ENCODE measurements around the gene PTH2R. TPM values are rescaled to one million over a fixed set of nuclear protein-coding genes. Genes with fewer than 3 reads are reported as not detected.

PTH2R gene
- total and polyA plus RNA-seq, 9 of the 15 experiments (the other 6 are each of a cell fraction or from before 2014, with no cell fraction given), result 2.7 to 8.8 (median 4.2) TPM

DNA sequence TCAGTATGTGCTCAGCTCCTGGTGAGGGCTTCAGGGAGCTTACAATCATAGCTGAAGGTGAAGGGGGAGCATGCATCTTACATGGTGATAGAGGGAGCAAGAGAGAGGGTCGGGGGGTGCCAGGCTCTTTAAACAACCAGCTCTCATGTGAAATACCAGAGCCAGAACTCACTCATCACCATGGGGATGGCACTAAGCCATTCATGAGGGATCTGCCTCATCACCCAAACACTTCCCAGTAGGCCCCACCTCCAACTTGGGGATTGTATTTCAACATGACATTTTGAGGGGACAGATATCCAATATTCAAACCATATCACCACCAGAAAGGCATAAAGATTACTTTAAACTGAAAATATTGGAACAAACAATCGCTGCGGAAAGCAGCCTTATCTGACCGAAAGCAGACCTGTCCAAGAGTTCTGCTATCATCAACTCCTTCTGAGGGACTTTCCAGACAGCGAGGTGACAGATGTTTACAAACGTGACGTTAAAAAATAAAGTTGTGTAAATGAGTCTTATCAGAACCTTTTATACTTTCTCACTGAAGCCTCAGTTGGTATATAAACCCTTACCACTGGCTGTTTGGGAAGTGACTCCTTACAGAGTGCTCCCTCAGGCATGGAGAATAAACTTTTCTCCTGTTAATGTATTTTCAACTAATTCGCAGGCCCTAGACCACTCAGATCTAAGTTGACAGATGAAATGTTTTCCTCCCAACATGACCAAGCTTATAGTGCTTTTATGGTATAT lies 35.5 kb upstream of the PTH2R start (continued):
- TF ChIP-seq GATA2 (CRISPR knock-in tag; IDR thresholded peaks at IDR 0.05) (peak; percentile 65), SMAD4 (CRISPR knock-in tag; conservative IDR thresholded peaks at IDR 0.05) (0 out of 2 replicates have a peak, but pooled peaks have one; percentile 33), EP300 (IDR thresholded peaks at IDR 0.05; ENCODE audit: low read length) (peak; percentile 56; the same call in 1 of the 2 replicates), CSDE1 (IDR thresholded peaks at IDR 0.05) (no peak), NFRKB (IDR thresholded peaks at IDR 0.05; ENCODE audit: low read depth) (no peak), MAFF (IDR thresholded peaks at IDR 0.05; ENCODE audit: low read length) (no peak), HLTF (IDR thresholded peaks at IDR 0.05) (no peak), MEF2A (IDR thresholded peaks at IDR 0.05; ENCODE audit: control insufficient read depth, low read depth, low read length) (no peak), TARDBP (IDR thresholded peaks at IDR 0.05) (no peak), ZBED1 (IDR thresholded peaks at IDR 0.05) (no peak), ZNF77 (CRISPR knock-in tag; IDR thresholded peaks at IDR 0.05) (no peak), NR3C1 (CRISPR knock-in tag; IDR thresholded peaks at IDR 0.05) (no peak), ZNF212 (CRISPR knock-in tag; IDR thresholded peaks at IDR 0.05) (no peak), HIVEP1 (CRISPR knock-in tag; IDR thresholded peaks at IDR 0.05) (no peak), HDAC1 (IDR thresholded peaks at IDR 0.05) (no peak), ZNF133 (CRISPR knock-in tag; IDR thresholded peaks at IDR 0.05) (no peak), ZC3H8 (IDR thresholded peaks at IDR 0.05) (no peak), ZNF408 (CRISPR knock-in tag; IDR thresholded peaks at IDR 0.05; ENCODE audit: low read depth) (no peak), FOSL1 (tag; conservative IDR thresholded peaks at IDR 0.05) (peak; percentile 49), ZNF146 (CRISPR knock-in tag; IDR thresholded peaks at IDR 0.05; ENCODE audit: unreplicated experiment) (no peak), JUND (IDR thresholded peaks at IDR 0.05; ENCODE audit: borderline replicate concordance, low read depth, low read length) (0 out of 2 replicates have a peak, but pooled peaks have one; percentile 2), JUND (tag; IDR thresholded peaks at IDR 0.05; ENCODE audit: borderline replicate concordance, low read depth, low read length) (peak; percentile 19; the same call in 1 of the 3 replicates), GATAD2B (IDR thresholded peaks at IDR 0.05; ENCODE audit: borderline replicate concordance) (no peak), DDX20 (tag; IDR thresholded peaks at IDR 0.05; ENCODE audit: low read depth) (no peak)
- TF ChIP-seq, protein P1, sequence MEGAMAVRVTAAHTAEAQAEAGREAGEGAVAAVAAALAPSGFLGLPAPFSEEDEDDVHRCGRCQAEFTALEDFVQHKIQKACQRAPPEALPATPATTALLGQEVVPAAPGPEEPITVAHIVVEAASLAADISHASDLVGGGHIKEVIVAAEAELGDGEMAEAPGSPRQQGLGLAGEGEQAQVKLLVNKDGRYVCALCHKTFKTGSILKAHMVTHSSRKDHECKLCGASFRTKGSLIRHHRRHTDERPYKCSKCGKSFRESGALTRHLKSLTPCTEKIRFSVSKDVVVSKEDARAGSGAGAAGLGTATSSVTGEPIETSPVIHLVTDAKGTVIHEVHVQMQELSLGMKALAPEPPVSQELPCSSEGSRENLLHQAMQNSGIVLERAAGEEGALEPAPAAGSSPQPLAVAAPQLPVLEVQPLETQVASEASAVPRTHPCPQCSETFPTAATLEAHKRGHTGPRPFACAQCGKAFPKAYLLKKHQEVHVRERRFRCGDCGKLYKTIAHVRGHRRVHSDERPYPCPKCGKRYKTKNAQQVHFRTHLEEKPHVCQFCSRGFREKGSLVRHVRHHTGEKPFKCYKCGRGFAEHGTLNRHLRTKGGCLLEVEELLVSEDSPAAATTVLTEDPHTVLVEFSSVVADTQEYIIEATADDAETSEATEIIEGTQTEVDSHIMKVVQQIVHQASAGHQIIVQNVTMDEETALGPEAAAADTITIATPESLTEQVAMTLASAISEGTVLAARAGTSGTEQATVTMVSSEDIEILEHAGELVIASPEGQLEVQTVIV (CRISPR knock-in tag; IDR thresholded peaks at IDR 0.05; ENCODE audit: borderline replicate concordance), result no peak
- TF ChIP-seq, protein P2, sequence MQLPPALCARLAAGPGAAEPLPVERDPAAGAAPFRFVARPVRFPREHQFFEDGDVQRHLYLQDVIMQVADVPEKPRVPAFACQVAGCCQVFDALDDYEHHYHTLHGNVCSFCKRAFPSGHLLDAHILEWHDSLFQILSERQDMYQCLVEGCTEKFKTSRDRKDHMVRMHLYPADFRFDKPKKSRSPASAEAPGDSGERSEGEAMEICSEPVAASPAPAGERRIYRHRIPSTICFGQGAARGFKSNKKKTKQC (CRISPR knock-in tag; IDR thresholded peaks at IDR 0.05), result no peak
- TF ChIP-seq, protein P3, sequence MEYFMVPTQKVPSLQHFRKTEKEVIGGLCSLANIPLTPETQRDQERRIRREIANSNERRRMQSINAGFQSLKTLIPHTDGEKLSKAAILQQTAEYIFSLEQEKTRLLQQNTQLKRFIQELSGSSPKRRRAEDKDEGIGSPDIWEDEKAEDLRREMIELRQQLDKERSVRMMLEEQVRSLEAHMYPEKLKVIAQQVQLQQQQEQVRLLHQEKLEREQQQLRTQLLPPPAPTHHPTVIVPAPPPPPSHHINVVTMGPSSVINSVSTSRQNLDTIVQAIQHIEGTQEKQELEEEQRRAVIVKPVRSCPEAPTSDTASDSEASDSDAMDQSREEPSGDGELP (CRISPR knock-in tag; IDR thresholded peaks at IDR 0.05; ENCODE audit: borderline replicate concordance), result no peak
- TF ChIP-seq, protein P4, sequence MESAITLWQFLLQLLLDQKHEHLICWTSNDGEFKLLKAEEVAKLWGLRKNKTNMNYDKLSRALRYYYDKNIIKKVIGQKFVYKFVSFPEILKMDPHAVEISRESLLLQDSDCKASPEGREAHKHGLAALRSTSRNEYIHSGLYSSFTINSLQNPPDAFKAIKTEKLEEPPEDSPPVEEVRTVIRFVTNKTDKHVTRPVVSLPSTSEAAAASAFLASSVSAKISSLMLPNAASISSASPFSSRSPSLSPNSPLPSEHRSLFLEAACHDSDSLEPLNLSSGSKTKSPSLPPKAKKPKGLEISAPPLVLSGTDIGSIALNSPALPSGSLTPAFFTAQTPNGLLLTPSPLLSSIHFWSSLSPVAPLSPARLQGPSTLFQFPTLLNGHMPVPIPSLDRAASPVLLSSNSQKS (CRISPR knock-in tag; IDR thresholded peaks at IDR 0.05), result no peak
